ENCODE measurements around the gene GJB2. TPM values are rescaled to one million over a fixed set of nuclear protein-coding genes. Genes with fewer than 3 reads are reported as not detected.

The GJB2 gene
- total and polyA plus RNA-seq, 2 of the 8 experiments (the other 6 are each of a cell fraction or from before 2014, with no cell fraction given), result 0.20 to 0.21 TPM

DNA sequence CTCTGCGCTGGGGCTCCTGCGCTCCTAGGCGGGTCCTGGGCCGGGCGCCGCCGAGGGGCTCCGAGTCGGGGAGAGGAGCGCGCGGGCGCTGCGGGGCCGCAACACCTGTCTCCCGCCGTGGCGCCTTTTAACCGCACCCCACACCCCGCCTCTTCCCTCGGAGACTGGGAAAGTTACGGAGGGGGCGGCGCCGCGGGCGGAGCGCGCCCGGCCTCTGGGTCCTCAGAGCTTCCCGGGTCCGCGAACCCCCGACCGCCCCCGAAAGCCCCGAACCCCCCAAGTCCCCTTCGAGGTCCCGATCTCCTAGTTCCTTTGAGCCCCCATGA lies at the start of gene GJB2 (continued):
- TF ChIP-seq, protein P1, sequence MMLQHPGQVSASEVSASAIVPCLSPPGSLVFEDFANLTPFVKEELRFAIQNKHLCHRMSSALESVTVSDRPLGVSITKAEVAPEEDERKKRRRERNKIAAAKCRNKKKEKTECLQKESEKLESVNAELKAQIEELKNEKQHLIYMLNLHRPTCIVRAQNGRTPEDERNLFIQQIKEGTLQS (IDR thresholded peaks at IDR 0.05; ENCODE audit: insufficient read depth, low read depth, low read length), result no peak
- no peak for TF ChIP-seq POU5F1 (IDR thresholded peaks at IDR 0.05; ENCODE audit: low read depth, low read length)
- TF ChIP-seq CHD1 (IDR thresholded peaks at IDR 0.05; ENCODE audit: low read depth, low read length), result no peak
- no peak for TF ChIP-seq SUZ12 (IDR thresholded peaks at IDR 0.05; ENCODE audit: low read length)
- TF ChIP-seq JUND (IDR thresholded peaks at IDR 0.05; ENCODE audit: low read length), result no peak
- no peak for TF ChIP-seq BACH1 (IDR thresholded peaks at IDR 0.05; ENCODE audit: low read length)
